H1 (cell line): ENCODE data around the gene KPNA6. TPM values are rescaled to one million over a fixed set of nuclear protein-coding genes. Genes with fewer than 3 reads are reported as not detected.

Experiments
- CBX8 ChIP-seq: fragments of 300-800, 300-1000 bp; sonication (generic); IDR thresholded peaks from 2 replicates; pipeline ENCODE4 v1.7.1; 2016; ENCODE audit warnings: low read depth, low read length, borderline replicate concordance
- CHD7 ChIP-seq: fragments of 300-600 bp; sonication (generic); IDR thresholded peaks from 2 replicates; pipeline ENCODE4 v1.7.1; 2012; ENCODE audit warnings: low read length, moderate library complexity, mild to moderate bottlenecking, inconsistent platforms; ENCODE audit not compliant: insufficient replicate concordance
- CREB1 ChIP-seq: IDR thresholded peaks from 2 replicates; pipeline ENCODE4 v1.6.1; 2012; ENCODE audit warnings: inconsistent platforms
- EZH2 ChIP-seq: fragments of 200-600 bp; sonication (generic); IDR thresholded peaks from 2 replicates; pipeline ENCODE4 v1.7.1; 2012; ENCODE audit warnings: low read depth, mild to moderate bottlenecking, moderate library complexity, low read length, inconsistent platforms; ENCODE audit not compliant: severe bottlenecking
- GABPA ChIP-seq: IDR thresholded peaks from 2 replicates; pipeline ENCODE4 v1.6.1; 2011; ENCODE audit warnings: mild to moderate bottlenecking, low read length, moderate library complexity, borderline replicate concordance; ENCODE audit not compliant: insufficient read depth
- HDAC2 ChIP-seq, 2 experiments: fragments of 300-600 bp in 1 of 2; sonication (generic) in 1 of 2; IDR thresholded peaks; 2 replicates each; pipeline ENCODE4 v1.6.1; 2011 to 2012; ENCODE audit warnings: low read depth in 2 of 2, low read length in 2 of 2, mild to moderate bottlenecking in 2 of 2, moderate library complexity in 2 of 2, borderline replicate concordance in 1 of 2, inconsistent platforms in 1 of 2
- HDAC6 ChIP-seq: IDR thresholded peaks from one replicate; pipeline ENCODE4 v1.7.1; 2012; ENCODE audit warnings: low read depth, mild to moderate bottlenecking, inconsistent platforms, low read length, moderate library complexity
- RBBP5 ChIP-seq: IDR thresholded peaks from 2 replicates; pipeline ENCODE4 v1.7.1; 2012; ENCODE audit warnings: low read depth, mild to moderate bottlenecking, inconsistent platforms, low read length, moderate library complexity, borderline replicate concordance
- RFX5 ChIP-seq: IDR thresholded peaks from 2 replicates; pipeline ENCODE4 v1.6.1; 2011; ENCODE audit warnings: low read depth, low read length, improper control_type of control experiment, borderline replicate concordance
- polyA plus RNA-seq, 7 experiments: library from polyadenylated mRNA; depleted of rRNA in 3 of 7; stranded (reverse) in 5 of 7; unstranded in 2 of 7; fragments of >200 nt in 5 of 7; fragments of 200-250 nt in 2 of 7; gene quantifications; 1 replicate in 5 of 7; 2 replicates in 1 of 7; 4 replicates in 1 of 7; pipeline versions ENCODE4 v1.2.1 to v1.2.3, GENCODE V29; 2011 to 2013; ENCODE audit warnings: missing spikeins in 2 of 7, mixed read lengths in 2 of 7
- total RNA-seq: library from RNA; stranded (reverse); fragmentation: NEBNext Ultra II Directional; extraction: Animal tissue kit (Norgen Biotek cat#: 25700); gene quantifications from 2 replicates; pipeline ENCODE4 v1.2.1, GENCODE V29; 2021

The KPNA6 gene
- total and polyA plus RNA-seq, 2 of the 8 experiments (the other 6 are each of a cell fraction or from before 2014, with no cell fraction given): 24.2 to 120 TPM

DNA sequence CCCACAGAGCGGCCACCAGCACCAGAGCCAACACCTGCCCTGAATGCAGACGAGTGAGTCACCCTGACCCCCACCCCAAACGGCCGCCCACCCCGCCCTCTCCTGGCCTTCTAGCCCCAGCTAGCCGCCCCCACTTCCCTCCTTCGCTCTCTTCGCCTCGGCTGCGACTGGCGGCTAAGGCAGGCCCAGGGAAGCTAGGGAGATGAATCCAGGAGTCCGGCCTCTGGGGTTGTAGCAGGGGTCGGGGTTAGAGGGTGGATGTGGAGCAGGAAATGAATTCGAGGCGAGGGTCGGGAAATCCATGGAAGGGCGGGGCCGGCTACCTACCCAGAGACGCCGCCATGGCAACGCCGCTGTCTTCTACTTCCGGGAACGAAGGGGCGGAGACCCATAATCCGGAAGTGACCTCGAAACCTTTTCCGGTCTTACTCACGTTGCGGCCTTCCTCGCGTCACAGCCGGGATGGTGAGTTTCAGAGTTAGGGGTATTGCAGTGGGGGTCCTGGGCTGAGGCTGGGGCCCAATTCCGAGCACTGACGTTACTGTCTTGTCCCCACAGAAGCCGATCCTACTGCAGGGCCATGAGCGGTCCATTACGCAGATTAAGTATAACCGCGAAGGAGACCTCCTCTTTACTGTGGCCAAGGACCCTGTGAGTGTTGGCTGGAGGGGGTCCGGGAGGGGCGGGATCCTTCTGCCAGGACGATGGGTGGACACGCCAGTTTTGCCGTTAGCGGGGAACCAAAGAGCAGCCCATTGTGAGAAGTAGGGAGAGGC is 114.3 kb downstream of the KPNA6 start, which contains the start of the genes EIF3I and TMEM234 (continued):
- TF ChIP-seq CHD7 (no peak), CBX8 (no peak), GABPA (peak; percentile 91), RFX5 (no peak), HDAC2 (IDR thresholded peaks at IDR 0.05; ENCODE audit: borderline replicate concordance in 1 of 2, low read depth in 2 of 2, low read length in 2 of 2) (peak in 1 of 2 experiments; percentile 87; a peak in 1 of 4 replicates), HDAC6 (no peak), RBBP5 (no peak), EZH2 (no peak), CREB1 (peak; percentile 93)
